ACC112 (cell line): ENCODE results near the gene TPCN1.

Source experiments
- H2AFZ ChIP-seq: fragments of 200-600 bp; sonication (generic); one replicate; pipeline ENCODE4 v1.6.0; 2017; ENCODE audit warnings: antibody characterized with exemption, low read length; ENCODE audit not compliant: unreplicated experiment
- H3K27ac ChIP-seq: fragments of 200-600 bp; sonication (generic); 2 replicates; pipeline ENCODE4 v1.5.1; 2014; ENCODE audit warnings: low read depth, mild to moderate bottlenecking, antibody characterized with exemption, low read length, moderate library complexity
- H3K27me3 ChIP-seq: fragments of 200-600 bp; sonication (generic); 2 replicates; pipeline ENCODE4 v1.6.1; 2014; ENCODE audit warnings: mild to moderate bottlenecking, antibody characterized with exemption, low read length, moderate library complexity, mixed read lengths; ENCODE audit not compliant: insufficient read depth
- H3K36me3 ChIP-seq: fragments of 200-600 bp; sonication (generic); 2 replicates; pipeline ENCODE4 v1.6.1; 2016; ENCODE audit warnings: mild to moderate bottlenecking, antibody characterized with exemption, low read length, moderate library complexity, mixed read lengths; ENCODE audit not compliant: insufficient read depth
- H3K4me1 ChIP-seq: fragments of 200-600 bp; sonication (generic); one replicate; pipeline ENCODE4 v1.6.1; 2016; ENCODE audit warnings: low read length, mixed read lengths; ENCODE audit not compliant: insufficient read depth, unreplicated experiment, control insufficient read depth
- H3K4me3 ChIP-seq: fragments of 200-600 bp; sonication (generic); 2 replicates; pipeline ENCODE4 v1.5.1; 2014; ENCODE audit warnings: mild to moderate bottlenecking, low read depth, low read length
- H3K79me2 ChIP-seq: fragments of 200-600 bp; sonication (generic); one replicate; pipeline ENCODE4 v1.6.0; 2016; ENCODE audit warnings: low read length; ENCODE audit not compliant: control insufficient read depth, unreplicated experiment, insufficient read depth

Gene TPCN1

GRCh38 chr12:113314121-113314529 lies 92.9 kb downstream of the TPCN1 start:
- H3K27me3 ChIP-seq = no peaks in the 10 kb centered on the region
- no peaks in the 10 kb centered on the region for H3K79me2 ChIP-seq
- no peaks in the 10 kb centered on the region for H3K4me1 ChIP-seq
- H3K27ac ChIP-seq = no peak overlapping the region
- H3K4me3 ChIP-seq = no peak overlapping the region
- H3K36me3 ChIP-seq = peaks cover 9% of the 10 kb centered on the region; the same call in 1 of the 2 replicates
- H2AFZ ChIP-seq = no peak overlapping the region

- H2AFZ ChIP-seq = no peak overlapping the region
- H3K4me3 ChIP-seq = no peak overlapping the region
- no peaks in the 10 kb centered on the region for H3K79me2 ChIP-seq
- H3K4me1 ChIP-seq = no peaks in the 10 kb centered on the region
- H3K27ac ChIP-seq = no peak overlapping the region
- H3K27me3 ChIP-seq = no peaks in the 10 kb centered on the region
- H3K36me3 ChIP-seq = peaks cover 8% of the 10 kb centered on the region; the same call in 1 of the 2 replicates
These were observed 94.1 kb downstream of the TPCN1 start for GRCh38 chr12:113315358-113315757.

DNA sequence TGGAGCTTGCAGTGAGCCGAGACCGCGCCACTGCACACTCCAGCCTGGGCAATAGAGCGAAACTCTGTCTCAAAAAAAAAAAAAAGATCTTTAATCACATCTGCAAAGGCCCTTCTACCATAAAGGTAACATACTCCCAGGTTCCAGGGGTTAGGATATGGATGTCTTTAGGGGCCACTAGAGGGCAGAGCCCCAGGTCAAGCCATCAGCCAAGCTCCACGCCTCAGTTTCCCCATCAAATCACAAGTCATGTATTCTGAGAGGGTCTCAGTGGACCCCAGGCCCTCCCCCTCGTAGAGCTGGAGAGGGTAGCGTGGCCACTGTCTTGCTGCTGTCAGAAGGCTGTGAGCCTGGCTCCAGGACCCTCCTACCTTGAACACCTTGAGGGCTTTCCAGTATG lies 94.9 kb downstream of the TPCN1 start:
- Histone ChIP-seq H3K4me1 (no peaks in the 10 kb centered on the region), H2AFZ (no peak overlapping the region), H3K4me3 (no peak overlapping the region), H3K36me3 (peaks cover 5% of the 10 kb centered on the region; the same call in 1 of the 2 replicates), H3K79me2 (no peaks in the 10 kb centered on the region), H3K27me3 (no peaks in the 10 kb centered on the region), H3K27ac (no peak overlapping the region)

GRCh38 chr12:113317122-113317521 lies 95.9 kb downstream of the TPCN1 start:
- no peaks in the 10 kb centered on the region for H3K27me3 ChIP-seq
- H3K27ac ChIP-seq = no peak overlapping the region
- H3K79me2 ChIP-seq = no peaks in the 10 kb centered on the region
- H3K4me3 ChIP-seq = no peak overlapping the region
- H3K4me1 ChIP-seq = no peaks in the 10 kb centered on the region
- no peak overlapping the region for H2AFZ ChIP-seq
- H3K36me3 ChIP-seq = peaks cover 7% of the 10 kb centered on the region; the same call in 1 of the 2 replicates

DNA sequence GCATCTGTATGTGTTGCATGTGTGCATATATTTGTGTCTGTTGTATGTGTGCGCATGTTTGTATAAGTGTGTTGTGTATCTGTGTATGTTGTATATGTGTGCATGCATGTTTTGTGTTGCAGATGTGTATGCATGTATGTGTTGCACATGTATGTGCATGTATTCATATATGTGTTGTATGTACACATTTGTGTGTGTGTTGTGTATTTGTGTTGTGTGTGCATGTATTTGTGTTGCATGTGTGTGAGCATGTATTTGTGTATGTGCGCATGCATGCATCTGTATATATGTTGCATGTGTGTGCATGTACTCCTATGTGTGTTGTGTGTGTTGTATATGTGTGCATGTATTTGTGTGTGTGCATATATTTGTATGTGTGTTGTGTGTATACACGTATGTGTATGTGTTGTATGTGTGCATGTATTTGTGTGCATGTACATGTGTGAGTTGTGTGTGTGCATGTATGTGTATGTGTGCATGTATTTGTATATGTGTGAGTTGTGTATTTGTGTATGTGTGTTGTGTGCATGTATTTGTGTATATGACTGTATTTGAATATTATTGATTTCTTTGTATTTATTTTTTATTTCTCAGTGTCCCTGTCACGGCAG lies 96.9 kb downstream of the TPCN1 start:
- Histone ChIP-seq H3K4me3 (no peak overlapping the region), H3K36me3 (peaks cover 7% of the 10 kb centered on the region; the same call in 1 of the 2 replicates), H3K4me1 (no peaks in the 10 kb centered on the region), H2AFZ (no peak overlapping the region), H3K27me3 (no peaks in the 10 kb centered on the region), H3K79me2 (no peaks in the 10 kb centered on the region), H3K27ac (no peak overlapping the region)

- no peak overlapping the region for H3K4me3 ChIP-seq
- no peak overlapping the region for H2AFZ ChIP-seq
- no peaks in the 10 kb centered on the region for H3K79me2 ChIP-seq
- H3K27ac ChIP-seq = no peak overlapping the region
- H3K27me3 ChIP-seq = no peaks in the 10 kb centered on the region
- H3K36me3 ChIP-seq = peaks cover 7% of the 10 kb centered on the region; the same call in 1 of the 2 replicates
- H3K4me1 ChIP-seq = no peaks in the 10 kb centered on the region
These were observed 97.8 kb downstream of the TPCN1 start for GRCh38 chr12:113318900-113319628.

DNA sequence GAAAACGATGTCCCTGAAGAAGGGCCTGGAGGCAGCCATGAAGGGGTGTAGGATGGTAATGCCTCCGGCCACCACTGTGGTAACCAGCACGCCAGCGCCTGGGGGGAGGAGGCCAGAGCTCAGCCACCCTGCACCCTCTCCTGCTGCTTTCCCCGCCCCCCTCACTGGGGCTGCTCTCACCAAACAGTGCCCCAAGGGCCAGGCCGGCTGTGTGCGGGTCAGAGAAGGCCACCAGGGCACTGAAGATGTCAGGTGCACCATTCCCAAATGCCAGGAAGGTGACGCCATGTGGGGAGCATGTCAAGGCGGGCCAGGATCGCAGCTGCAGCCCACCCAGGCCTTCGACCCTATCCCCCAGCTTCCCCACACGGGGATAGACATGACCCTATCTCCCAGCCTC lies 99.1 kb downstream of the TPCN1 start:
- Histone ChIP-seq H3K4me3 (no peak overlapping the region), H3K36me3 (peaks cover 7% of the 10 kb centered on the region; the same call in 1 of the 2 replicates), H2AFZ (no peak overlapping the region), H3K27ac (no peak overlapping the region), H3K79me2 (no peaks in the 10 kb centered on the region), H3K4me1 (no peaks in the 10 kb centered on the region), H3K27me3 (no peaks in the 10 kb centered on the region)

DNA sequence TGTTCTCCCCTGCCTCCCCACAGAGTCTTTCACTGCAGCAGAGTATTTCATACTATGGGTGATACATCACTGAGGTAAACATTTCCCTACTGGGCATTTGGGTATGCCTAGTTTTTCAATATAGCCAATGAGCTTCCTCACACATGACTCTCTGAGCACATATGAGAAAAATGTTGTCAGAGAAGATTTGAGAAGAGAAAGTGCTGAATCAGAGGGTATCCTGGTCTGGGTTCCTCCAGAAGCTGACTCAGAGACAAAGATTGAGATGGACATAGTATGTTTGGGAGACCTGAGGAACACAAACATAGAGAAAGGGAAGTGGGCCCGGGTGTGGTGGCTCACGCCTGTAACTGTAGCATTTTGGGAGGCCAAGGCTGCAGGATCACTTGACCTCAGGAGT lies 101.1 kb downstream of the TPCN1 start:
- Histone ChIP-seq H3K36me3 (peaks cover 7% of the 10 kb centered on the region; the same call in 1 of the 2 replicates), H3K4me1 (peaks cover 9% of the 10 kb centered on the region), H3K27me3 (no peaks in the 10 kb centered on the region), H3K4me3 (no peak overlapping the region), H3K27ac (peak overlapping the region; percentile 15; the same call in 1 of the 2 replicates), H2AFZ (no peak overlapping the region), H3K79me2 (no peaks in the 10 kb centered on the region)

GRCh38 chr12:113325916-113326315 lies 104.7 kb downstream of the TPCN1 start:
- Histone ChIP-seq H3K4me1 (peaks cover 16% of the 10 kb centered on the region), H3K27ac (peak overlapping the region; percentile 33; the same call in 1 of the 2 replicates), H3K27me3 (no peaks in the 10 kb centered on the region), H3K79me2 (no peaks in the 10 kb centered on the region), H2AFZ (no peak overlapping the region), H3K4me3 (no peak overlapping the region), H3K36me3 (peaks cover 3% of the 10 kb centered on the region; the same call in 1 of the 2 replicates)

GRCh38 chr12:113326775-113327395 lies 105.6 kb downstream of the TPCN1 start:
- no peaks in the 10 kb centered on the region for H3K27me3 ChIP-seq
- no peak overlapping the region for H2AFZ ChIP-seq
- no peak overlapping the region for H3K27ac ChIP-seq
- no peaks in the 10 kb centered on the region for H3K79me2 ChIP-seq
- H3K4me3 ChIP-seq = no peak overlapping the region
- peaks cover 16% of the 10 kb centered on the region for H3K4me1 ChIP-seq
- H3K36me3 ChIP-seq = no peaks in the 10 kb centered on the region; the same call in 1 of the 2 replicates
